ENCODE data around the gene SPTLC3. TPM values are rescaled to one million over a fixed set of nuclear protein-coding genes. Genes with fewer than 3 reads are reported as not detected.
"Not testable (repeated sequence)": the region's sequence is repeated elsewhere in the genome, so short reads cannot be mapped to it uniquely, and the experiment has no call there.

Gene SPTLC3
- total RNA-seq, 1 donor from 2014 or later: 9.9 TPM

DNA sequence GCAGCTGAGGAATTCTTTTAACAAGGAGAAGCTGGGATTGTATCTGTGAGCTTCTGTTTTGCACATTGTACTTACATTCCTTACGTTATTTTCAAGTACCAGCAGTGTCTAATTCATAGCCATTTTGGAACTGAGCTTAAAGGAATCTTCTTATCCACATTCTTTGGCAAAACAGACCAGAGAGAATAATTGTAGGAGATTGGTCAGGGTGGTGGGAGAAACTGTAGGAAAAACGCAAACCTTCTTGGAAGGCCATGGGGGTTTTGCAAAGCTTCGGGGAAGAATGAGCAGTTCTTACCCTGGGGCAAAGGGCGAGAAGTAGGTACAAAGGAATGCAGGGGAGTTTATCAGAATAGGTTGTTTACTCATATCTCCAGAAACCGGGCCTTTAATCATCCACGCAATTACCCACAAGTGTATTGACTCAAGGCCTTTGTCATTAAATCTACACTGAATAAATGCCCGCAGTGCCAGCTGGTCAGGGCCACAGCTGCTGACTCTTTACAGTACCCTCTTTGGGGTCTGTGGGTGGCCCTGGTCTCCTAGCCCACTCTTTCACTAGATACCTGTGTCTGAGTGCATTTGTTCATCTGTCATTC lies 39.6 kb upstream of the SPTLC3 start:
- no peaks in the 10 kb centered on the region for H3K36me3 ChIP-seq (ENCODE audit: control insufficient read depth in 3 of 3, insufficient read depth in 3 of 3, low read length in 3 of 3)
- H3K27ac ChIP-seq (ENCODE audit: low read depth, low read length): no peak overlapping the region
- no peak overlapping the region for H3K4me3 ChIP-seq (ENCODE audit: low read length in 3 of 3)
- H3K27me3 ChIP-seq (ENCODE audit: control insufficient read depth in 3 of 3, insufficient read depth in 3 of 3, low read length in 3 of 3): no peaks in the 10 kb centered on the region
- no peak overlapping the region for H3K9ac ChIP-seq (ENCODE audit: low read depth in 1 of 3, low read length in 3 of 3)
- no peaks in the 10 kb centered on the region for H3K4me1 ChIP-seq (ENCODE audit: control insufficient read depth in 3 of 3, insufficient read depth in 3 of 3, low read length in 3 of 3)
- no peaks in the 10 kb centered on the region for H3K9me3 ChIP-seq (ENCODE audit: control insufficient read depth in 3 of 3, low read length in 3 of 3)

DNA sequence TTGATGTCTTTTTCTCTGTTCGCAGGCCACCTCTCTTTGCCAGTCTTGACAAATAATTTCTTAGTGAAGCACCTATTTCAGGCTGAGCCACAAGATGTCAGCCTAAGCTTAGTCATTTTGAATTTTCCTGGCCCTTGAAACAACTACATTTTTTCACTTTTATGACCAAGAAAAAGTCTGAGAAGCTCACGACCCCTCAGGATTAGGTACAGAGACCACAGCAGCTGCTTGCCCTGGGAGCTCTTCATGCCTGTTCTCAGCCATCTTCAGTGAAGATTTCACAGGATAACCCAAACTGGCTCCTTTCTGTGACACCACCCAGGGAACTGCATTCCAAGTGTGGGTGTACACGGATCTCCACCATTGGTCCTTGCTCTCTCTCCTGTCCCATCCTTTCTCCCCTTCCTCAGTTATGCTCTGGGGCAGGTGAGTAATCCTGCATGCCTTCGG lies 38.4 kb upstream of the SPTLC3 start:
- Histone ChIP-seq H3K9me3 (ENCODE audit: control insufficient read depth in 3 of 3, low read length in 3 of 3) (no peaks in the 10 kb centered on the region), H3K27ac (ENCODE audit: low read depth, low read length) (no peak overlapping the region), H3K4me1 (ENCODE audit: control insufficient read depth in 3 of 3, insufficient read depth in 3 of 3, low read length in 3 of 3) (no peaks in the 10 kb centered on the region), H3K27me3 (ENCODE audit: control insufficient read depth in 3 of 3, insufficient read depth in 3 of 3, low read length in 3 of 3) (no peaks in the 10 kb centered on the region), H3K4me3 (ENCODE audit: low read length in 3 of 3) (no peak overlapping the region), H3K36me3 (ENCODE audit: control insufficient read depth in 3 of 3, insufficient read depth in 3 of 3, low read length in 3 of 3) (no peaks in the 10 kb centered on the region), H3K9ac (ENCODE audit: low read depth in 1 of 3, low read length in 3 of 3) (no peak overlapping the region)

DNA sequence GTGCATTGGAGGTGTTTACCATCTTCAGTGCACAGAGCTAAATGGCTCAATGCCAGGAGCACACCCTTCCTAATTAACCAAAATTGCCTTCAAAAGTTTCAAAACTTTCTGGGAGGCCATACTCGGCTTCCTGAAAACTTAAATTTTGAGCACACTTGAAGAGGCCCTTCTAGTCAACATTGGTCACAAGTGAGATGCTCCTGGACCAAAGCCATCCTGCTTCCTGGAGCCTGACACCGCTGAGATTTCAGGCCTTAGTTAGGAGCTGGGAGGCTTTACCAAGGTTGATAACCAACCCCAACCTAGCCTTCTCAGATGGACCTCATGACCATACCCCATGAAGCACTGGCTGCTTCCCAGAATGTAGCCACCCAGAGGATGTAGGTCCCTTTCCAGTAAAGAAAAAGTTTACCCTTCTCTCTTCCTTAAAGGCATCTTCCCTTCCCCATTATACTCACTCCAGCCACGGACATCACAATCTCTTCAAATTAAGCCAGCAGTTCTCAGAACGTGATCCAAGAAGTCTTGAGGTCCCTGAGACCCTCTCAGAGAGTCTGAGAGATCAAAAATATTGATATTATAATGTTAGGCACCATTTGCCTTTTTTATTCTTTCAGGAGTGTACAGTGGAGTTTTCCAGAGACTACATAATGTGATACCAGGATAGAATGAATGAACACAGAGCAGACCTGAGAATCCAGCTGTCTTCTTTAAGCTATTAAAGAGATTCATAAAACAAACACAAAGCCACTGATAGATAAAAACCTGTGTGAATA lies 32.8 kb upstream of the SPTLC3 start:
- H3K9me3 ChIP-seq (ENCODE audit: control insufficient read depth in 3 of 3, low read length in 3 of 3): no peaks in the 10 kb centered on the region
- H3K27ac ChIP-seq (ENCODE audit: low read depth, low read length): no peak overlapping the region
- H3K9ac ChIP-seq (ENCODE audit: low read depth in 1 of 3, low read length in 3 of 3): no peak overlapping the region
- no peaks in the 10 kb centered on the region for H3K27me3 ChIP-seq (ENCODE audit: control insufficient read depth in 3 of 3, insufficient read depth in 3 of 3, low read length in 3 of 3)
- H3K36me3 ChIP-seq (ENCODE audit: control insufficient read depth in 3 of 3, insufficient read depth in 3 of 3, low read length in 3 of 3): no peaks in the 10 kb centered on the region
- H3K4me3 ChIP-seq (ENCODE audit: low read length in 3 of 3): no peak overlapping the region
- no peaks in the 10 kb centered on the region for H3K4me1 ChIP-seq (ENCODE audit: control insufficient read depth in 3 of 3, insufficient read depth in 3 of 3, low read length in 3 of 3)

DNA sequence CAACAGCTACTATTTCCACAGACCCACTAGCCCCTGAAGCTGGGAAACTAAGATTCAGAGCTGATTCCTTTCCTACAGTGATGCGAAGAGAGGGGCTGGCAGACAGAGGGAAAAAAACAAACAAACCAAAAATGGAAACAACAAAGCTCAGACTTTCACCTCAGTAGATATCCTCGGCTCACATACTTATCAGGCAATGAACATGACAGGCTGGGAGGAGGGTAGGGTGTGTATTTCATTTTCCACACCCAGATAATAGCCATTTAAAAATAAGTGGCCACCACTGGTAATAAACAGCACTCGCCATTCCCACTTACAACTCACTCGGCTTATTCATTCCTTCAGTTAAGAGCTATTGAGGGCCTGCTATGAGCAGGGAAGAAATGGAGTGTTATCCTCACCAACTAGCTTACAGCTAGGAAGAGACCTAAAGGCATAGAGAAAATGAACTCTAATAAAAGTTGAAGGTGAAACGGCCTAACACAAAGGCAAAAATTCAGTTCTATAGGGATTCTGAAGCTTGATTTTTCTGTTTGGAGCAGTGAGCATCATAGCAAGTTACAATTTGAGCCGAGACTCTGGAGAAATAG lies 32.0 kb upstream of the SPTLC3 start:
- no peak overlapping the region for H3K27ac ChIP-seq (ENCODE audit: low read depth, low read length)
- no peak overlapping the region for H3K9ac ChIP-seq (ENCODE audit: low read depth in 1 of 3, low read length in 3 of 3)
- no peak overlapping the region for H3K4me3 ChIP-seq (ENCODE audit: low read length in 3 of 3)
- H3K27me3 ChIP-seq (ENCODE audit: control insufficient read depth in 3 of 3, insufficient read depth in 3 of 3, low read length in 3 of 3): no peaks in the 10 kb centered on the region
- H3K4me1 ChIP-seq (ENCODE audit: control insufficient read depth in 3 of 3, insufficient read depth in 3 of 3, low read length in 3 of 3): no peaks in the 10 kb centered on the region
- no peaks in the 10 kb centered on the region for H3K36me3 ChIP-seq (ENCODE audit: control insufficient read depth in 3 of 3, insufficient read depth in 3 of 3, low read length in 3 of 3)
- H3K9me3 ChIP-seq (ENCODE audit: control insufficient read depth in 3 of 3, low read length in 3 of 3): no peaks in the 10 kb centered on the region

GRCh38 chr20:12977328-12978125 lies 31.2 kb upstream of the SPTLC3 start:
- Histone ChIP-seq H3K27ac (ENCODE audit: low read depth, low read length) (no peak overlapping the region), H3K36me3 (ENCODE audit: control insufficient read depth in 3 of 3, insufficient read depth in 3 of 3, low read length in 3 of 3) (no peaks in the 10 kb centered on the region), H3K9me3 (ENCODE audit: control insufficient read depth in 3 of 3, low read length in 3 of 3) (no peaks in the 10 kb centered on the region), H3K4me1 (ENCODE audit: control insufficient read depth in 3 of 3, insufficient read depth in 3 of 3, low read length in 3 of 3) (no peaks in the 10 kb centered on the region), H3K4me3 (ENCODE audit: low read length in 3 of 3) (no peak overlapping the region), H3K27me3 (ENCODE audit: control insufficient read depth in 3 of 3, insufficient read depth in 3 of 3, low read length in 3 of 3) (no peaks in the 10 kb centered on the region), H3K9ac (ENCODE audit: low read depth in 1 of 3, low read length in 3 of 3) (no peak overlapping the region)

GRCh38 chr20:12978126-12978394 lies 30.7 kb upstream of the SPTLC3 start:
- Histone ChIP-seq H3K4me1 (ENCODE audit: control insufficient read depth in 3 of 3, insufficient read depth in 3 of 3, low read length in 3 of 3) (no peaks in the 10 kb centered on the region), H3K9ac (ENCODE audit: low read depth in 1 of 3, low read length in 3 of 3) (no peak overlapping the region), H3K36me3 (ENCODE audit: control insufficient read depth in 3 of 3, insufficient read depth in 3 of 3, low read length in 3 of 3) (no peaks in the 10 kb centered on the region), H3K9me3 (ENCODE audit: control insufficient read depth in 3 of 3, low read length in 3 of 3) (no peaks in the 10 kb centered on the region), H3K4me3 (ENCODE audit: low read length in 3 of 3) (no peak overlapping the region), H3K27ac (ENCODE audit: low read depth, low read length) (no peak overlapping the region), H3K27me3 (ENCODE audit: control insufficient read depth in 3 of 3, insufficient read depth in 3 of 3, low read length in 3 of 3) (no peaks in the 10 kb centered on the region)

DNA sequence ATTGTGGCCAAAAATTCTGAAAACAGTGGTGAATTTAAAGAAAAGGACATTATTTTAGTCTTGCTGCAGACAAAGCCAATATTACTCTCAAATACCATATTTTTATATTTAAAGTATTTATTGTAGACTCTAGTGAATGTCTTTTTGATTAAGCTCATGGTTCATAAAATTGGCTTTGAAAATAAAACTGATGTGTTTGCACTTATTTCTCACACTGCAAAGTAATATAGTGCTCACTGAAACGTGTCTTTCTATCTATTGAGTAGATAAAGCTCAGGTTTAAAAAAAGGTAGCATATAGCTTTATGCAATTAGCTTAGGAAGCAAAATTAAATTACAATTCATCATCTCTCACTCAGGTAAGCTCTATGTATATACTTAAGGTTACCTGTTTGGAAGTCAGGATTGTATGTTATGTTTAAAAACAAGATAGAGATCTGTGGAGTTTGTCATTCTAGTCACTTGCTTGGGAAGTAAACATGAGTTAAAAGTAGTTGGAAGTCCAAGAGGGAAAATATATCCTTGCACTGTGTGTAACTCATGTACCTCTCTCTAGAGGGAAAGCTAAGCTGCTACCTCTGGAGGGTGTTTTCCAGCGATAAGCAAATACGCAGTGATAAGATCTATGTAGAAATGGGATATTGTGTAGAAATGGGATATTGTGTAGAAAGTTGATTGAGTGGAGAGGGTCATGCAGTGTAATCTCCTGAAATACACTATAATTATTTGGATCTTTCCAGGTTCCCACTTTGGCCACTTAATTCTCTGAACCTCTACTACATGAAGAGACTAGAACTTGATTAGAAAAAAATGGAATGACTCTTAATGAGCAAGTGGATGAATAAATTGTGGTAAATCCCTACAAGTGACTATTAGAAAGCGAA lies 29.9 kb upstream of the SPTLC3 start:
- Histone ChIP-seq H3K4me1 (ENCODE audit: control insufficient read depth in 3 of 3, insufficient read depth in 3 of 3, low read length in 3 of 3) (no peaks in the 10 kb centered on the region), H3K4me3 (ENCODE audit: low read length in 3 of 3) (no peak overlapping the region), H3K9me3 (ENCODE audit: control insufficient read depth in 3 of 3, low read length in 3 of 3) (no peaks in the 10 kb centered on the region), H3K36me3 (ENCODE audit: control insufficient read depth in 3 of 3, insufficient read depth in 3 of 3, low read length in 3 of 3) (no peaks in the 10 kb centered on the region), H3K9ac (ENCODE audit: low read depth in 1 of 3, low read length in 3 of 3) (no peak overlapping the region), H3K27ac (ENCODE audit: low read depth, low read length) (no peak overlapping the region), H3K27me3 (ENCODE audit: control insufficient read depth in 3 of 3, insufficient read depth in 3 of 3, low read length in 3 of 3) (no peaks in the 10 kb centered on the region)

- H3K4me3 ChIP-seq (ENCODE audit: low read length in 3 of 3); H3K36me3 ChIP-seq (ENCODE audit: control insufficient read depth in 3 of 3, insufficient read depth in 3 of 3, low read length in 3 of 3); H3K9me3 ChIP-seq (ENCODE audit: control insufficient read depth in 3 of 3, low read length in 3 of 3); H3K4me1 ChIP-seq (ENCODE audit: control insufficient read depth in 3 of 3, insufficient read depth in 3 of 3, low read length in 3 of 3); H3K27me3 ChIP-seq (ENCODE audit: control insufficient read depth in 3 of 3, insufficient read depth in 3 of 3, low read length in 3 of 3); H3K27ac ChIP-seq (ENCODE audit: low read depth, low read length); H3K9ac ChIP-seq (ENCODE audit: low read depth in 1 of 3, low read length in 3 of 3): not testable (repeated sequence)
Measured at GRCh38 chr20:12979713-12980112, 29.1 kb upstream of the SPTLC3 start.

- H3K9ac ChIP-seq (ENCODE audit: low read depth in 1 of 3, low read length in 3 of 3): no peak overlapping the region
- H3K36me3 ChIP-seq (ENCODE audit: control insufficient read depth in 3 of 3, insufficient read depth in 3 of 3, low read length in 3 of 3): no peaks in the 10 kb centered on the region
- H3K4me1 ChIP-seq (ENCODE audit: control insufficient read depth in 3 of 3, insufficient read depth in 3 of 3, low read length in 3 of 3): no peaks in the 10 kb centered on the region
- no peak overlapping the region for H3K27ac ChIP-seq (ENCODE audit: low read depth, low read length)
- no peaks in the 10 kb centered on the region for H3K9me3 ChIP-seq (ENCODE audit: control insufficient read depth in 3 of 3, low read length in 3 of 3)
- H3K4me3 ChIP-seq (ENCODE audit: low read length in 3 of 3): no peak overlapping the region
- H3K27me3 ChIP-seq (ENCODE audit: control insufficient read depth in 3 of 3, insufficient read depth in 3 of 3, low read length in 3 of 3): no peaks in the 10 kb centered on the region
Measured at GRCh38 chr20:12982098-12982497, 26.7 kb upstream of the SPTLC3 start.
